Gastroesophageal sphincter (tissue), 3 donors: ENCODE results near the gene MBOAT7.

Experiments
- CTCF ChIP-seq, 4 experiments: fragments of 200-600 bp in 2 of 4; fragments of 450-650 bp in 2 of 4; sonication (generic) in 1 of 4; IDR thresholded peaks; one replicate each; pipeline ENCODE4 v1.5.1; 2017 to 2019; ENCODE audit warnings: antibody characterized with exemption in 4 of 4, mild to moderate bottlenecking in 2 of 4, moderate library complexity in 2 of 4
- POLR2A ChIP-seq, 2 donors: fragments of 450-650 bp; IDR thresholded peaks; one replicate each; pipeline ENCODE4 v1.6.1; 2017; ENCODE audit warnings: antibody characterized with exemption in 2 of 2, mild to moderate bottlenecking in 2 of 2, moderate library complexity in 1 of 2

DNA sequence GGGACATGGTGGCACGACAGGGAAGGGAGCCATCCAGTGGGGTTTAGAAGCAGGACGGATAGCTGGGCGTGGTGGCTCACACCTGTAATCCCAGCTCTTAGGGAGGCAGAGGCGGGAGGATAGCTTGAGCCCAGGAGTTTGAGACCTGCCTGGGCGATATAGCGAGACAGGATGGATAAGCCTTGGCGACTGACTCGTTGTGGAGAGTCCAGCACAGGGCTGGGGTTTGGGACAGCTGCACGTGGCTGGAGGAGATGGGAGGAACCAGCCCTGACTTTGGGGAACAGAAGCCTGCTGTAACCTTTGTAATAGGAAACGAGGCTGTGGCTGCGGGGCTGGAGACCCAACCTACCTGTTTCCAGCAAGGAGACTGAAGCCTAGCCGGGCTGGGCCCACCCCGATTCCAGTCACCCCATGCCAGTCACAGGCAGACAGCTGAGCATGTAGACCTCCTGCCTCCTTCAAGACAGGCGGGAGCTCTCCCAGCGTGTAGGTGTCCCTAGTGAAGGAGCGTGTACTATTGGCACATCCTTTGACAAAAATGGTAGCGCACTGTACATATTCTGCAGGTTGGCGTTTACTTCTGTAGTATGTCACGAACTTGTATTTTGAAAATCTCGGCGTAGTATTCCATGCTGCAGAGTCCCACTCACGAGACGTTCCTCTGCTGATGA, 37.9 kb downstream of the MBOAT7 start:
- TF ChIP-seq CTCF (IDR thresholded peaks at IDR 0.05) (no peak), POLR2A (IDR thresholded peaks at IDR 0.05) (no peak)
